HCT116 (cell line): ENCODE measurements around the gene LOXHD1.

Experiments
- EGR1 ChIP-seq: IDR thresholded peaks from 2 replicates; pipeline ENCODE4 v1.6.1; 2012; ENCODE audit warnings: low read depth
- TCF7L2 ChIP-seq: IDR thresholded peaks from 2 replicates; pipeline ENCODE4 v1.7.0; 2011; ENCODE audit warnings: borderline replicate concordance, inconsistent platforms; ENCODE audit not compliant: insufficient read depth, insufficient read length; ENCODE audit errors: extremely low read depth
- YY1 ChIP-seq: IDR thresholded peaks from 2 replicates; pipeline ENCODE4 v1.6.1; 2011; ENCODE audit warnings: low read length, low read depth, moderate library complexity, mild to moderate bottlenecking; ENCODE audit not compliant: insufficient replicate concordance; ENCODE audit errors: extremely low read depth
- TF ChIP-seq, protein P1 (sequence below): IDR thresholded peaks from 2 replicates; pipeline ENCODE4 v1.6.1; 2012
- TF ChIP-seq, protein P2 (sequence below), 3 experiments: fragments of 200-600 bp in 1 of 3; sonication (generic) in 1 of 3; IDR thresholded peaks in 2 of 3; conservative IDR thresholded peaks in 1 of 3; 2 replicates each; pipeline ENCODE4 v1.5.1; 2012 to 2017; ENCODE audit warnings: low read depth in 2 of 3, low read length in 2 of 3, antibody characterized with exemption in 1 of 3, borderline replicate concordance in 1 of 3, control low read depth in 1 of 3, mild to moderate bottlenecking in 1 of 3, mixed read lengths in 1 of 3, mixed run types in 1 of 3, moderate library complexity in 1 of 3; ENCODE audit not compliant: insufficient read depth in 1 of 3

DNA sequence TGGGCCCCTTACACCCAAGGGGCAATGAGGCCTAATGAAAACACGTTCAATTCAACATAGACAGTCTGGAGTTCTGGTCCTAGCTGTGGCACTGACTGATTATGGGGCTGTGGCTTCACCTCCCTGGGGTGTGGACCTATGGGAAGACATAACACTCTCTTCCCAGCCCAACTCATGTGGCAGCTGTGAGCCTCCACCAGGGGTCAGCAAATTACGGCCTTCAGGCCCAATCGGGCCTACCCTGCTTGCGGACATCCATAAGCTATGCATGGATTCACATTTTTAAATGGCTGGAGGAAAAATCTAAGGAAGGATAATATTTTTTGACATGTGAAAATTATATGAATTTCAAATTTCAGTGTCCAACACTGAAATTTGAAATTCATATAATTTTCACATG is 101.3 kb downstream of the LOXHD1 start:
- TF ChIP-seq EGR1 (no peak), TCF7L2 (no peak), YY1 (no peak)
- TF ChIP-seq, protein P1, sequence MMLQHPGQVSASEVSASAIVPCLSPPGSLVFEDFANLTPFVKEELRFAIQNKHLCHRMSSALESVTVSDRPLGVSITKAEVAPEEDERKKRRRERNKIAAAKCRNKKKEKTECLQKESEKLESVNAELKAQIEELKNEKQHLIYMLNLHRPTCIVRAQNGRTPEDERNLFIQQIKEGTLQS, result no peak
- TF ChIP-seq, protein P2, sequence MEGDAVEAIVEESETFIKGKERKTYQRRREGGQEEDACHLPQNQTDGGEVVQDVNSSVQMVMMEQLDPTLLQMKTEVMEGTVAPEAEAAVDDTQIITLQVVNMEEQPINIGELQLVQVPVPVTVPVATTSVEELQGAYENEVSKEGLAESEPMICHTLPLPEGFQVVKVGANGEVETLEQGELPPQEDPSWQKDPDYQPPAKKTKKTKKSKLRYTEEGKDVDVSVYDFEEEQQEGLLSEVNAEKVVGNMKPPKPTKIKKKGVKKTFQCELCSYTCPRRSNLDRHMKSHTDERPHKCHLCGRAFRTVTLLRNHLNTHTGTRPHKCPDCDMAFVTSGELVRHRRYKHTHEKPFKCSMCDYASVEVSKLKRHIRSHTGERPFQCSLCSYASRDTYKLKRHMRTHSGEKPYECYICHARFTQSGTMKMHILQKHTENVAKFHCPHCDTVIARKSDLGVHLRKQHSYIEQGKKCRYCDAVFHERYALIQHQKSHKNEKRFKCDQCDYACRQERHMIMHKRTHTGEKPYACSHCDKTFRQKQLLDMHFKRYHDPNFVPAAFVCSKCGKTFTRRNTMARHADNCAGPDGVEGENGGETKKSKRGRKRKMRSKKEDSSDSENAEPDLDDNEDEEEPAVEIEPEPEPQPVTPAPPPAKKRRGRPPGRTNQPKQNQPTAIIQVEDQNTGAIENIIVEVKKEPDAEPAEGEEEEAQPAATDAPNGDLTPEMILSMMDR (IDR thresholded peaks at IDR 0.05 in 2 of 3, conservative IDR thresholded peaks at IDR 0.05 in 1 of 3; ENCODE audit: borderline replicate concordance in 1 of 3, insufficient read depth in 1 of 3, low read depth in 2 of 3, low read length in 2 of 3), result peak; percentile 54 to 85 (median 80); a peak in 5 of 6 replicates
